HS-5 (cell line): ENCODE measurements around the gene LPCAT2.
"Not testable (repeated sequence)": the region's sequence is repeated elsewhere in the genome, so short reads cannot be mapped to it uniquely, and the experiment has no call there.

Experiments used
- DNase-seq: peaks from one replicate; pipeline ENCODE4 v3.0.0-alpha.2; 2012; ENCODE audit warnings: low read depth

LPCAT2 gene

DNA sequence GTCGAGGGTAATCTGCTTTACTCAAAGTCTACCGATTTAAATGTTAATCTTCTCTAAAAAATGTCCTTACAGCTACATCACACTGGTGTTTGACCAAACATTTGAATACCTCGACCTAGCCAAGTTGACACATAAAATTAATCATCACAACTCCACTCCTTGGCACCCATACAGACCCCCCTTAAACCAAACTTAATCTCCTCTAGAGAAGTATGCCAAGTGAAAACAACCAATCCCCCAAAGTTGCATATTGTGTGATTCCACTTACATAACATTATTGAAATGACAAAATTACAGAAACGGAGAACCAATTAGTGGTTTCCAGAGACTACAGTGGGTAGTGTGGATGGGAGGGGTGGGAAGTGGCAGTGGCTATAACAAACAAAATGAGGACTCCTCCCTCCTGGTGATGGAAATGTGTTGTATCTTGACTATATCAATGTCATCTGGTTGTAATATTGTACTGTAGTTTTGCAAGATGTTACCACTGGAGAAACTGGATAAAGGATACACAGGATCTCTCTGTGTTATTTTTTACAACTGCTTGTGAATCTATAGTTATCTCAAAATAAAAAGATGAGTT, 97.0 kb downstream of the LPCAT2 start:
- no peak for DNase-seq

DNA sequence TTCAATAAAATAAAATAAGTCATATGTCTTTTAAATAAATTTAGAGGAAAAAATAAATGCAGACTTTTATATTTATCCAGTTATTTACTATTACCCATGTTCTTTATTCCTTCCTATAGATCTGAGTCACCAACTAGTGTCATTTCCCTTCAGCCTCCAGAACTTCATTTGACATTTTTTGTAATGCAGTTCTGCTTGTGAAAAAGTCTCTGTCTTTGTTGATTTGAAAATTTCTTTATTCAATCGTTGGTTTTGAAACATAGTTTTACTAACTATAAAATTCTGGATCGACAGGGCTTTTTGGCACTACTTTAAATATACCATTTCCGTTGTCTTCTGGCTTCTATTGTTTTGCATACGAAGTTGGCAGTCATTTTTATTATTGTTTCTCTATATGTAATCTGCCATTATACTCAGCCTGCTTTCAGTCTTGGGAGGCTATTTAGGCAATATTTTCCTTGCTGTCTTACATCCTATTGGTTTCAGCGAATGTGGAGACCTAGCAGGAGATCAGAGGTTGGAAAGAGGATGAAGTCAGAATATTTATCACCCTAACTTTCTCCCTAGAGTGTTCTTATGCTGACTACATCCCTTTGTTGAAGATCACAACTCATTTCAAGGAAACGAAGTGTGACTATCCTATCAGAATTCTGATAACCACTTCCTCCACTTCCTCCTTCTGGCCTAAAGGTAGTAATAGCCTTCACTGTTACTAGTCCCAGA, 104.9 kb downstream of the LPCAT2 start:
- DNase-seq, result no peak

GRCh38 chr16:55615071-55615470, 106.2 kb downstream of the LPCAT2 start:
- DNase-seq, result no peak

GRCh38 chr16:55615670-55616069, 106.8 kb downstream of the LPCAT2 start:
- not testable (repeated sequence) for DNase-seq

DNA sequence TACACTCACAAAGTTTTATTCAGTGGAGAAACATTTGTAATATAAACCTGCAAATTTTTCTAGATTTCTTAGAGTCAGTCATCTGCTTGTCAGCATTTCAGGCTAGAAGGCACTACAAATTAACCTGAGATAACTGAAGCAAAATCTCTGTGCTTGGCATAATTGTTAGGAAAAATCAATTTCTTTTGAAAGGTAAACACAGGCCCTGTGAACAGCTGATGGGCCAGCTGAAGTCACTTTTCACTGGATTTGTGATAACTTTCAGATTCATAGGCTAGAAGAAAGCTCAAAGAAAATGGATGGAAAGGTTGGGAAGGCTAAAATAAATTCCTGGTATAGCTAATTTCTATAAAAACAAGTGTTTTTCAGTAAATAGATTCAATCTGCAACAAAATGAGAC, 112.9 kb downstream of the LPCAT2 start:
- no peak for DNase-seq

DNA sequence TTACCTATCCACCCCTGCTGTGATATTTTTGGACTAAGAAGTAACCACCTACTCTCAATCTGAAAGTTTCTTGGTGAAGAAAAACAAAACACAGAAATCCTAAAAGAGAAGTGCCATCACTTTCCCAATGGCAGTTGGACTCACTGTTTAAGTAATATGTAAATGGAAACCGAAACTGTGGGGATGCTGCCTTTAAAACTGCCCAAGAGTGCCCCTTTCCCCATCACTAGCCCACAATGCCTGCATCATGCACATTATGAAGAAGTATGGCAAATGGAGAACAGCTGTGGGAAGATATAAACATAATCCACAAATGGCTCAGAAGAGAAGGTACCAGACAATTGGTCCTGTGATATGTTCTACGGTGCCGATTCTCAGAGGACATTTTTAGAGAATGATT, 113.4 kb downstream of the LPCAT2 start:
- no peak for DNase-seq

- no peak for DNase-seq
Observed at GRCh38 chr16:55622930-55623561, 114.2 kb downstream of the LPCAT2 start.

DNA sequence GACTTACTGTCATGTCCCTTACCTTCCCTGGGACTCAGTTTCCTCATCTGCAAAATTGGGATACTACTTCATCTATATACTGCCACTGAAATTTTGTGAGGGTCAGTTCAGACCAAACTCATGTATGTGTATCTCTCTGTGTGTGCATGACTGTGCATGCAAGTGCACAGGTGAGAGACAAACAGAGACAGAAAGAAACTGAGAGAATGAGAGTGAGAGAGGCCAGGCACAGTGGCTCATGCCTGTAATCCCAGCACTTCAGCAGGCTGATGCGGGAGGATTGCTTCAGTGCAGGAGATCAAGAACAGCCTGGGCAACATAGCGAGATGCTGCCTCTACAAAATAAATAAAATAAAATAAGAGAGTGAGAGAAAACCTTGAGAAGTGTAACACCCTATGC, 114.8 kb downstream of the LPCAT2 start:
- no peak for DNase-seq

DNA sequence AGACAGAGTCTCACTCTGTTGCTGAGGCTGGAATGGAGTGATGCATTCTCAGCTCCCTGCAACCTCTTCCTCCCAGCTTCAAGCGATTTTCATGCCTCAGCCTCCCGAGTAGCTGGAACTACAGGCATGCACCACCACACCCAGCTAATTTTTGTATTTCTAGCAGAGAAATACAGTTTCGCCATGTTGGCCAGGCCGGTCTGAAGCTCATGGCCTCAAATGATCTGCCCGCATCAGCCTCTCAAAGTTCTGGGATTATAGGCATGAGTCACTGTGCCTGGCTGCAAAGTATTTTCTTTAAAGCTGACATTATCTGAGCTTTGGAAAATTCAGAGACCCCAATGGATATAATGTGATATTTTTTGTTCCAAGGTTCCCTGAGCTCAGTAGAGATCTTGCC, 115.8 kb downstream of the LPCAT2 start:
- DNase-seq, result no peak

- no peak for DNase-seq
Observed at GRCh38 chr16:55625843-55626242, 117.0 kb downstream of the LPCAT2 start.

- no peak for DNase-seq
Observed at GRCh38 chr16:55628306-55628968, 119.6 kb downstream of the LPCAT2 start.

GRCh38 chr16:55630774-55631173, 121.9 kb downstream of the LPCAT2 start:
- DNase-seq, result no peak

DNA sequence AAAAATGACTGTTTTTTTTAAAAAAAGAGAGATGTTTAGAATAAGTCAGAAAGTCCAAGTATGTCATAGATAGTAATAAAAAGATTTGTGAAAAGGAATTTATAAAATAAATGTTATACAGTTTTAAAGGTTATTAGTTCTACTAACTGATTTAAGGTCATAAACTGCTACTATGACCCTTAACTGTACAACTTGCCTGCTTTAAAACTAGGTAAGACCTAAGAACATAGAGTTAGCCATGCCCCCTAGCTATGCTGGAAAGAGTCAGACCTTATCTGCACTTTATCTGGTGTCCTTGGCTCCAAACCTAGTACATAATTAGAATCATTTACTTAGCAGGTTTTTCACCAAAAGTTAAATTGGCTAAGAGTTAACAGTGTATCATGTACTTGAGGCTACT, 123.4 kb downstream of the LPCAT2 start:
- no peak for DNase-seq

DNA sequence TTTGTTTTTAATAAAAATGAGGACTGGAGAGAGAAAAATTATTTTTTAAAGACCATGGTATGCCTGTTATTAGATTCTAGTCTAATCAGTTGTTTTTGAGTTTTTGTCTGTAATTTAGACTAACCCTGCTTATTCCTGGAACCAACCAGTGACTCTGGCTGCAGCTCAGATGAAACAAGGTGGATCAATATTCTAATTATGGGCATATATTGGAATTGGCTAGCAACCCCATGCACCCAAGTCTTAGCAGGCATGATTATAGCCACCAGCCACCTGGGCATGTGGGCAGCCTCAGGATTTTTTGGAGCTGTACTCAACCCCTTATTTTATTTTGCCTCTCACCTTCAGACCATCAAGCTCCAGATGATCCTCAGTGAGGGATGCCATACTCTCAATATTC, 125.3 kb downstream of the LPCAT2 start:
- no peak for DNase-seq
